SW 1271 (cell line): Measurements from ENCODE around the gene PPEF2.
"Not testable (repeated sequence)": the region's sequence is repeated elsewhere in the genome, so short reads cannot be mapped to it uniquely, and the experiment has no call there.

Experiments used
- DNase-seq, 2 experiments: peaks; one replicate each; lab custom pipeline; 2025; lab: John Stamatoyannopoulos, UW

Gene PPEF2, protein sequence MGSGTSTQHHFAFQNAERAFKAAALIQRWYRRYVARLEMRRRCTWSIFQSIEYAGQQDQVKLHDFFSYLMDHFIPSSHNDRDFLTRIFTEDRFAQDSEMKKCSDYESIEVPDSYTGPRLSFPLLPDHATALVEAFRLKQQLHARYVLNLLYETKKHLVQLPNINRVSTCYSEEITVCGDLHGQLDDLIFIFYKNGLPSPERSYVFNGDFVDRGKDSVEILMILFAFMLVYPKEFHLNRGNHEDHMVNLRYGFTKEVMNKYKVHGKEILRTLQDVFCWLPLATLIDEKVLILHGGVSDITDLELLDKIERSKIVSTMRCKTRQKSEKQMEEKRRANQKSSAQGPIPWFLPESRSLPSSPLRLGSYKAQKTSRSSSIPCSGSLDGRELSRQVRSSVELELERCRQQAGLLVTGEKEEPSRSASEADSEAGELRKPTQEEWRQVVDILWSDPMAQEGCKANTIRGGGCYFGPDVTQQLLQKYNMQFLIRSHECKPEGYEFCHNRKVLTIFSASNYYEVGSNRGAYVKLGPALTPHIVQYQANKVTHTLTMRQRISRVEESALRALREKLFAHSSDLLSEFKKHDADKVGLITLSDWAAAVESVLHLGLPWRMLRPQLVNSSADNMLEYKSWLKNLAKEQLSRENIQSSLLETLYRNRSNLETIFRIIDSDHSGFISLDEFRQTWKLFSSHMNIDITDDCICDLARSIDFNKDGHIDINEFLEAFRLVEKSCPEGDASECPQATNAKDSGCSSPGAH

DNA sequence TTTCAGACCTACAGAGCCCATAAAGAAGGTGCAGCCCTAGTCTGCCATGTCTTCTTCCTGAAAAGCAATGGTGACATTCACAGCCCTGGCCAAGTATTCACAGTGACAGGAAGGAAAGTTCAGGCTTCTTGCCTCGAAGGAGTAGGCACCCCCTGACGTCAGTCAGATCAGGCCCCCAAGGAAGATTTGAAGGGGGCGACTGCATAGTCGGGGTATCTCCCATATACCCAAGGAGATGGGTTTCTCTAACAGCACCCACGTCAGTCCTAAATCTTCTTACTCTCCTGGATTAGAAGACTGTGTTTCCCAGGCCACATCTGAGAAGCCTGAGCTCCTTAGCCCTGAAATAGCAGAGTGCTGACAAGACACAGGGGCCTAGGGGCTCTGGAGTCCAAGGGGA lies at the start of gene PPEF2:
PPEF2 (minus strand) TSS at position 101 of the 400 bp plus-strand sequence. CDS start 6,127 bp downstream, outside the sequence.
- DNase-seq: no peak

DNA sequence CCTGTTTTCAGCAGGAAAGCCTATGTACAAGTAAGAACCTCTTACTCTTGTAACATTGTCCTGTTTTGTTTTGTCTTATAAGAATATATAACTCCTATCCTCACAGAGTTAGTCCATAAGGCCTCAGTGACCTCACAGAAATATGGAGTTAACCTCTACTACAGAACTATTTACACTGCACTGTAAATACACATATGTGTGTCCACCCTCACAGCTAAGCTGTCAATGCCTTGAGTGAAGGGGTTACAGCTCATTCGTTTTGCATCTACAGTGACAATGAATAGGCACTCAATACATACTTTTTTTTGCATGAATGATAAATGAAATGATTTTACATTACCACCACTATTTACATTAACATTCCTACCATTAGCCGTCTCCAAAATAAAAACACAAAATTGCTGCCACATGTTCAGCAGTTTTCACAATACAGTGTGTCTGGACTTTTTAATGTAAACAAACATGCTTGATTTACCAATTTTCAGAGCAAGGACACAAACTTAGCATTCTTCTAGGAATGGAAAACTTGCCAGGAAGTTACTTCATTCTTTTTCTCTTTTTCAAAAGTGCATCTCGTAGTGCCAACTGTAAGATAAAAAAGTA lies 48.1 kb upstream of the PPEF2 start:
- no peak for DNase-seq

DNA sequence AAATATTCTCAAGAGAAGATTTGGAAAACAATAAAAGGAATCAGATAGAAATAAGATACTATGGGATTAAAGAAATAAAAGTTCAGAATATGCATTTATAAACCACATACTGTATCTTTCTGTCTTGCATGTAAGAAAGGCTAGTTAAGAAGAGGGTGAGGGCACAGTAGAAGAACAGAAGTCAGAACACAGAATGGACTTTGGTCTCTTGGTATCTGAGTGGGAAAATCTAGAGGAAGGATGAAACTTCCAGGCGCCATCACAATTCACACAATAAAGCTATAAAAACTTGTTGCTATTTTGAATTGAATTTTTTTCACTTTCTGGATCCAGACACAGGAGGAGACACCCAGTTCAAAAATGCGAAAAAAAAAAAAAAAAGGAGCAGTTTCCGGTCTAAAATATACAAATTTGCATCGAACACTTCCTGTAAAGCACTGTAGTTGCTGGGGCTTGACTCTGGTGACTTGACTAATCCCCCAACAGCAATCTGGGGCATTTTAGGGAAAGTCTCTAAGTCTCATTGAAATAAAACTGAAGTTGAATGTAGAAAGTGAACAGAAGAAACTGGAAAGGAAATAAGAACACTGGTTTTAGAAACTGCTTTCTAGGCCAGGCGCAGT lies 46.7 kb upstream of the PPEF2 start:
- no peak for DNase-seq

DNA sequence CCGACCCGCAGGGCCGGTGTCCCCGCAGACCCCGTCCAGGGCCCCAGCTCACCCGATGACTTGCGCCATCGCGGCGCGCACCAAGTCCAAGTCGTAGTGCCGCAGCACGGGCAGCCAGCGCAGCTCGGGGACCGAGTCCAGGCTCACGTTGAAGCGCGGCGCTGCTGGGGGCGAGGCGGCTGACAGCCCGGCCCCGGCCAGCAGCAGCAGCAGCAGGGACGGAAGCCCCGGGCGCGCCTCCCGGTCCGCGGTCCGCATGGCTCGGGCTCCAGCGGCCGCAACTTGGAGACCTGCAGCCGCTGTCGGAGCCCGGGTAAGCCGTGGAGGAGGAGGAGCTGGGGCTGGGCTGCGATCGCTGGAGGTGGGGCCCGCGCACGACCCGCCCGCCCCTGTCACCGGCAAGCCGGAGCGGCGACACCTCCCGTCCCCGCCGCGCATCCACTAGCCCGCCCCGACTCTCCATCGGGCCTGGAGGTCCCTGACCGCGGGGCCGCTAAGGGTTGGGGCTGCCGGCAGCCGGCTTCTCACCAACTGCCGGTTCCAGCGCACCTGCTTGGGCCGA lies 38.5 kb upstream of the PPEF2 start, which contains the start of gene NAAA:
NAAA (minus strand) TSS at position 322 of the 562 bp plus-strand sequence; CDS start at position 258, 64 bp downstream.
- DNase-seq: peak; percentile 7 to 74

DNA sequence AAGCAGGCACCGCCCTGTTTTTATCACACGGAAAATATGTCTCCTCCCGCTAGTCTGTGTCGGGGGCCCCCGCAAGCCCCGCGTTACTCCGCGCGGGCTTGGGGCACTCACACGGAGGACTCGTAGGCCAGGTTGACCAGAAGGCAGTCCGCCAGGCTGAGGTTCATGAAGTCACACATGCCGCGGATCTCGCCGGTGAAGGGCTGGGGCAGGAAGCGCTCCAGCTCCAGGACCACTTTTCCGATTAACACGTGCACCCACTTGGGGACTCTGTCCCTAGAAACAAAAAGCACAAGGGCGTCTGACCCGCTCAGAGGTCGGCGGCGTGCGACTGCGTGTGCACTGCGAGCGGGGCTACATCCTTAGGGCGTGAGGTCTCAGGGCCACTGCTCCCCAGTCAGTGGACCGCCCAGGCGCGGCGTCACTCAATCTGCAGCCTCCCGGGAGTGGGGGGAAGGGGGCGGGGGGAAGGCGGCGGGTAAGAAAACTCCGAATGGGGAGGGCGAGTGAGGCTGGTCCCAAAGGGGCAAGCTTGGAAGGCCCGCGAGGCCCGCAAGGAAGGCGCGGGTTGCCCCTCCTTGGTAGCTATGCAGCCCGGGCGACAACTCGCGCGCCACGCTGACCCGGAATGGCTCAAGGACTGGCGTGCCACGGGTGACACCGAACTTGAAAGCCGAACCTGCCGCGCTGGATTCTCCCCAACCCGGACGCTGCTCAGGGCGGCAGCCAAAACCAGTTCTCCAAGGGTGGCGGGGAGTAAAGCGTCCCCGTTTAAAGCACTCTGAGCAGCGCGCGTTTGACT lies 37.8 kb upstream of the PPEF2 start:
- DNase-seq: peak; percentile 32 to 53

DNA sequence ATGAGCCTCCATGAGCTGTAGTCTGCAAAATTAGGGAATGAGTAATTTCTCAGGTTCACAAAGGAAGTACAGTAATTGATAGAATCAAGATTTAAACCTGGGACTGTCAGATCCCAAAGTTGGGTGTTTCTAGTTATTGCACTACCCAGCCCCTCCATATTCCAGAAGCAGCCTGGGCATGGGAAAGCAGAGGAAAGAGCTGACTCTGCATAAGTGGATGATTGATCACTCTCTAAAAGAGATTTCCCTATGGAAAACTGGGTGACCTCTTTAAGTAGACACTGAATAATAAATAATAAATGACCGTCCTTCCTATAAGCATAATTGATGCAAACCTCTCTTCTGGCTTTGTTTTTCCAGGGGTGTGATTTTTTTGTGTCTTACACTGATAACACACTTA lies 33.4 kb upstream of the PPEF2 start:
- DNase-seq: no peak

DNA sequence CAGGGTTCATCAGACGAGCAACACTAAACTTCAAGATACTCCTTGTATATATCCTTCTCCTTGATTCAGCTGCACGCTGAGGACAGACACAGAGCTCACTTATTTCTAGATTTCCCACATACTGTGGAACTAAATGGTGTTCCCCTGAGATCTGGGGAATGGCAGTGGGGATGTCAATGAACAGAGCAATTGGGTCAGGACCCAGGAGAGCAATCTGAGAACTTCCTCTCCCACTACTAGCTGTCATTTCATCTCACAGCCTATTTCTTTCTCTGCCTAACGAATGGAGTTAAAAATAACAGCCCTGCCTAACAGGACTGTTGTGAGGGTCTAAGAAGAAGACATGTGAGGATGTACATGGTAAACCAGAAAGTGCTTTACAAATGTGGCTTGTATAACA lies 27.9 kb upstream of the PPEF2 start:
- DNase-seq: no peak

DNA sequence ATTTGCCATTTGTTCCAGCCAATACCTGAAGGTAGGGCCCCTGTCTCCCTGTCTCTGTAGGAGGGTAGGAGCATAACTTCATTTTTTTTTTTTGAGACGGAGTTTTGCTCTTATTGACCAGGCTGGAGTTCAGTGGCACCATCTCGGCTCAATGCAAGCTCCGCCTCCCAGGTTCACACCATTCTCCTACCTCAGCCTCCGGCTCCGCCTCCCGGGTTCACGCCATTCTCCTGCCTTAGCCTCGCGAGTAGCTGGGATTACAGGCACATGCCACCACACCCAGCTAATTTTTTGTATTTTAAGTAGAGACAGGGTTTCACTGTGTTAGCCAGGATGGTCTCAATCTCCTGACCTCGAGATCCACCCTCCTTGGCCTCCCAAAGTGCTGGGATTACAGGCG lies 22.7 kb upstream of the PPEF2 start:
- not testable (repeated sequence) for DNase-seq

DNA sequence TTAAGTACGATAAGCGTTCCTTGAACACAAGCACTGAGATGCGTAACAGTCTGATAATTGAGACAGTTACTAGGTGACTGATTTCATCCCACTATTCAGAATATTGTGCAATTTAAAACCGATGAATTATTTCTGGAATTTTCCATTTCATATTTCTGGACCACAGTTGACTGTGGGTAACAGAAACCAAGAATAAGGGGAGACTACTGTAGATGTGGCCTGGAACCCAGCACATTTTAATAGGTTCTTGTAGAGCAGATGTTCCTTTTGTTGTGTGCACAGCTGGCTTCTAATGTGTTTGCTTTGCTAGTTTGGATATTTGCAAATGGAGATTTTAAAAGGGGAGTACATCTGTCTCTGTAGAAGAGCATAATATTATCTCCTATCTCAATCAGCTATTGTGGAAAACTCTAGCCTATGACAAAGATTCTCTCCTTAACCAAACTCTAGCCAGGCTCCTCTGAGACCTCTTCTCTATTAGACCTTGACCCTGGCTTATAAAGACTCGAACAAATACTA lies 22.1 kb upstream of the PPEF2 start:
- no peak for DNase-seq

DNA sequence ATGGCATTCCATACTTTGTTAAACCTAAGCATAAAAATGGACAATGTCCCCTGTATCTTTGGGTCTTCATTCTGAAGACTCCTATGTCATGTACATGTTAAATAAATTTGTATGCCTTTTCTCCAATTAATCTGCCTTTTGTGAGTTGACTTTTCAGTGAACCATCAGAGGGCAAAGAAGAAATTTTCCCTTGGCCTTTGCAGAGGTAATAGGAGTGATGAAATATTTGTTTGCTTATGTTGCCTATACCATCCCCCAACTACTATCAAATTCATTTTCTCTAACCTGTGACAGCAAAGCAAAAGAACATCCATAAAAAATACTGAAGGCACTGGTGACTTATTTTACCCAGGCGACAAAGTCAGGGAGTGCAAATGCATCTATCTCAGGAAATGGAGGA lies 20.3 kb upstream of the PPEF2 start:
- no peak for DNase-seq

DNA sequence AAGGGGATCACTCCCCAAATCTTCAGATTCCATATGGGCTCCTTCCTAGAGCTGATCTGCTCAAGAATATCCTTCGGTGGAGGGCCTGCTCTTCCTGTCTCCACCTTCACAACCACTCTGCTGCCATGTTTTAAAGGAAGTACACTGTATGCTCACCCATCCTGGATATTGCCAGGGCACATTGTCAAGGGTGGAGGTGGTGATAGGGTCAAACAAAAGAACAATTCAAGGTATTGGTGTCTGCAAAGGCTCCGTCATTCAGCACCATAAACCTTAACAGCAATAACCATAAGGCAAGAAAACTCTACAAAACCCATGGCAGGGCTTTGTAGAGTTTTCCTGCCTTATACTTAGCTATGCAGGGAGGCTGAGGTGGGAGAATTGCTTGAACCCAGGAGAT lies 19.7 kb upstream of the PPEF2 start:
- DNase-seq: no peak

DNA sequence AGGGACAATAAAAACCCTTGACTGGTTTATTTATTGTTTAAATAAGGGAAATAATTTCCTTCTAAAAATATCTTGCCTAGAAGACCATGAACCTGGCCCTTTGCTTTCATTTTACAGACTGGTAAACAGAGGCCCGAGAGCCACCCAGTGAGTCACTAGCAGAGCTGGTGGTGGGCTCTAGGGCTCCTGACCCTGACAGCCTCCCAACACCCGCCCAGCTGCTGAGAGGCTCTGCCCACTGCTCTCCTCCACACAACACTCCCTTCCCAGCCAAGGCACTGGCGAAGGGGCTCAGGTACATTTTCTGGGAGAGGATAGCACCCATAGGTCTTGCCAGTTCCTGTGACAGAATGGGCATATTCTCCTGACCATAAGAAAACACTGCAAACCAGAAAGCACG lies 18.1 kb upstream of the PPEF2 start:
- no peak for DNase-seq

DNA sequence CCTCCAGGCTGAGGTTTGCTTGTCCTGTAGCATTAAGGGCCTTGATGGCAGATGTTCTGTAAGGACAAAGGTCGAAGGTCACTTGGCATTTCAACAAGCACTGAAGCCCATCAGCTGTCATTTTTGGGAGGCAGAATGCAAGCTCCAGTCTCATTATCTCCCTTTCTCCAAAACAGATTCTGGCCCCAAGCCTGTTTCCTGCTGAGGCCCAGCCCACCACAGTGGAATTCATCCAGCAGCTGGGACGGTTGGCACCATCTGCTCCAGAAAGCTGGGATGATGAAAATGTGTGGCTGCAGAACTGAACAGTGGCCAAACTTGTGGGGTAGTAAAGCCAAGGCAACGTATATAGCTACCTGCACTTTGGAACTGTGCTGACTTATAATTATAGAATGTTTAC lies 17.7 kb upstream of the PPEF2 start:
- DNase-seq: no peak

DNA sequence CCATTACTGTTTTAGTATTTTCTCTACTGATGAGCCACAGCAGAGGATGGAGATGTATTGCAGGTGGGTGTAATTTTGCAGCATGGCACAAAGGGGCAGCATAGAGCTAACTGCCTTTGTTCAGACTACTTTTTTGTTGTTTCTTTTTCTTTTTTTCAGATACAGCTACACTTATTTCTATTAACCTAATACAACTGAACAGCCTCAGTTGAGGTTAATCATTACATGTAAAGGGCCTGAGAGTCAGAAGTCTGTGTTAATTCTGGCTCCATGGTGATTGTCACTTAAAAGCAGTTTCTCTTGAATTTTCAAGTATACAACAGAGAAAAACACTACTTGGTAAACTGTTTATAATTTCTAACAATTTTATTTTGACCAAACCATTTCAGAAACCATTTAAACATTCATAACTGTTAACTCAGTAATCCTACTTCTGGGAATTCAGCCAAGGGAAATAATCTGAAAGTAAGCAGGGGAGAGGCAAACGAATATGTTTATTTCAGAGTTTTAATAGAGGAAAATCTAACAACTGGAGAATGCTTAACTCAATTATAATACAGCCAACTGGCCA lies 13.9 kb upstream of the PPEF2 start:
- DNase-seq: peak in 1 of 2 experiments; percentile 32

DNA sequence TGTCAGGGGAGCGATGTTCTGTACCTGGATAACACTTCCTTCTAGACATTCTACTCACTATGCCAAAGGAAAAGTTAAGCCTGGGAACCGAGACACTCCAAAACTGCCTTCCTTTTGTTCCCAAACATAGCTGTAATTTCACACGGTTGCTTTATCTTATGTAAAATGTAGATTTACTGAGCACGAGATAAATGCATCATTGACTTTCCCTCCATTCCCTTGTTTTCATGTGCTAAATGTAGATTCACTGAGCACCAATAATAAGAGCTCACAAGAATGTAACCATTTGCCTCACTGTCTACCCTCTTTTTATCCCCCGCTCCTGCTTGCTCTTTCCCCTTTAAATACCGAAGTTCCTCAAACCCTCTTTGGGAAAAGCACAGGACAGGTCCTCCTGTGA lies 10.7 kb upstream of the PPEF2 start:
- no peak for DNase-seq

DNA sequence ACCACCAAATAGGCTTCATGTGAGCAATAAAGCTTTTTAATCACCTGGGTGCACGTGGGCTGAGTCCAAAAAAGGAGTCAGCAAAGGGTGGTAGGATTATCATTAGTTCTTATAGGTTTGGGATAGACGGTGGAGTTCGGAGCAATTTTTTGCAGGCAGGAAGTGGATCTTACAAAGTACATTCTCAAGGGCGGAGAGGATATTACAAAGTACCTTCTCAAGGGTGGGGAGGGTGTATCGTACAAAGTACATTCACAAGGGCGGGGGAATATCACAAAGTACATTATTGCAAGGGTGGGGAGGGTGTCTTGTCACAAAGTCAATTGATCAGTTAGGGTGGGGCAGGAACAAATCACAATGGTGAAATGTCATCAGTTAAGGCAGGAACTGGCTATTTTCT lies 8.6 kb upstream of the PPEF2 start:
- not testable (repeated sequence) for DNase-seq

DNA sequence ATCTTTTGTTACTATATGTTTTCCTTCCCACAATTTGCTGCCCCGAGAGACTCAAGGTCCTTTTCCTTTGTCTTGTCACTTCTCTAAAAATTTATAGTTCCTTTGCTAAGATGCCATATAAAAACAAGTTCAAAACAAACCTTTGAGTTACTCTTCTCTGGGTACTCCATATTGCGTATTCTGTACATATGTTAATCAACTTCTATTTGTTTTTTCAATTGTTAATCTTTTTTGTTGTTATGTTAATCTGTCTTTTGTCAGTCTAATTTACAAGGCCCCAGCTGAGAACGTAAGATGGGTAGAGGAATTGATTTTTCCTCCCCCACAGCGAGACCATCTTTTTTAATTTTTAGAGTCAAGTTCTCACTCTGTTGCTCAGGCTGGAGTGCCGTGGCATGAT lies 7.2 kb upstream of the PPEF2 start:
- no peak for DNase-seq

DNA sequence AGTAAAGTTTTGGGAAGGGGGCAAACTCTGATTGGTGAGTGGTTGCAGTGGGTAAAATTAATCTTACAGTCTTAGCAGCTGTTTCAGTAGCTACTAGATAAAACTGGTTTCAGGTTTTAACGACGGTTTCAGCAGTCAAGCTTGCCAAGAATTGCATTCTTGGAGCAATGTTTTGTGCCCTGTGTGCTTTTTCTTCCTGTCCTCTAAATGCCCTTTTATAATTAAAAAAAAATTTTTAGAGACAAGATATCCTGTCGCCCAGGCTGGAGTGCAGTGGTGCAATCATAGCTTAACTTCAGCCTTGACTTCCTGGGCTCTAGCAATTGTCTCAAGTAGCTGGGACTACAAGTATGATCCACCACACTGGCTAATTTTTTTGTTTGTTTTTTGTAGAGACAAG lies 6.3 kb upstream of the PPEF2 start:
- DNase-seq: no peak

DNA sequence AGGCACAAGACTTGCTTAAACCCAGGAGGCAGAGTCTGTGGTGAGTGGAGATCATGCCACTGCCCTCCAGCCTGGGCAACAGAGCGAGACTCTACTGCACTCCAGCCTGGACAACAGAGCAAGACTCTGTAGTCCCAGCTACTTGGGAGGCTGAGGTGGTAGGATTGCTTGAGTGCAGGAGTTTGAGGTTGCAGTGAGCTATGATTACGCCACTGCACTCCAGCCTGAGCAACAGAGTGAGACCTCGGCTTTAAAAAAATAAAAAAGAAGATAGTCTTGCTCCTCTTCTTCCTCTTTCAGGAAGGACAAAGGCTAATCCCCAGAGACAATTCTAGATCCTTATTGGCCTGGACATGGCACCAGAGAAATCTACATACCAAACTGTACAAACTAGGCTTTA lies 5.7 kb upstream of the PPEF2 start:
- no peak for DNase-seq

DNA sequence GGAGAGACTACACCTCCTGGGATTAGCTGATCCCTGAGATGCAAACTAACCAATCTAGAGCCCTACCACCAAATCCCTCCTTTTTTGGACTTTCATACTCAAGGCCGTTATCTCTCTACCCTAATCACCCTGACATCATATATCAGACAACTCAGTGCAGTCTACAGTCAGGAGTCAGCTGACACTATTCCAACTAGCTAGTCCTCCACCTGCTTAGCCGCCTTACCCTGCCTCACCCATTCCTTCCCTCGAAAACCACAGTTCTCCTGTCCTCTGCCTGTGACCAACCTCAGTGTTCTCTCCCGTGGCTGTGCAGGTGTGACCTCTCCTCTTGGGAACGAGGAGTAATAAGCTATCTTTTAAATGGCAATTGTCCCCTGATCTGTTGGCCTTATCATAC lies 1.8 kb upstream of the PPEF2 start:
- DNase-seq: no peak

DNA sequence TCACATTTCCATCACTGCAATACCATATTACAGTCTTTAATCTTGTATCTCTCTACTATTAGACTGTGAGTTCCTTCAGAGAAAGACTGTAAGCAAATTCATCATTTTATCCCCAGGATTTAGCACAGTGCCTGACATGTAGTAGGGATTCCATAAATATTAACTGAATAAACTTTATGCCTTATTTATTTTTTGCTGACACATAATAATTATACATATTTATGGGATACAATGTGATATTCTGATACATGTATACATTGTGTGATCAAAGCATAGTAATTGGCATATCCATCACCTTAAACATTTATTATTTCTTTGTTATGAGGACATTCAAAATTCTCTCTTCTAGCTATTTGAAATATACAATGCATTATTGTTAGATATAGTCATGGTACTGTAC lies 3.7 kb downstream of the PPEF2 start:
- no peak for DNase-seq
